Measurements from ENCODE around the gene SCAF4. TPM values are rescaled to one million over a fixed set of nuclear protein-coding genes. Genes with fewer than 3 reads are reported as not detected.

Gene SCAF4
- polyA plus RNA-seq, 1 of the 3 experiments (the other 2 are of a cell fraction): 8.5 TPM

DNA sequence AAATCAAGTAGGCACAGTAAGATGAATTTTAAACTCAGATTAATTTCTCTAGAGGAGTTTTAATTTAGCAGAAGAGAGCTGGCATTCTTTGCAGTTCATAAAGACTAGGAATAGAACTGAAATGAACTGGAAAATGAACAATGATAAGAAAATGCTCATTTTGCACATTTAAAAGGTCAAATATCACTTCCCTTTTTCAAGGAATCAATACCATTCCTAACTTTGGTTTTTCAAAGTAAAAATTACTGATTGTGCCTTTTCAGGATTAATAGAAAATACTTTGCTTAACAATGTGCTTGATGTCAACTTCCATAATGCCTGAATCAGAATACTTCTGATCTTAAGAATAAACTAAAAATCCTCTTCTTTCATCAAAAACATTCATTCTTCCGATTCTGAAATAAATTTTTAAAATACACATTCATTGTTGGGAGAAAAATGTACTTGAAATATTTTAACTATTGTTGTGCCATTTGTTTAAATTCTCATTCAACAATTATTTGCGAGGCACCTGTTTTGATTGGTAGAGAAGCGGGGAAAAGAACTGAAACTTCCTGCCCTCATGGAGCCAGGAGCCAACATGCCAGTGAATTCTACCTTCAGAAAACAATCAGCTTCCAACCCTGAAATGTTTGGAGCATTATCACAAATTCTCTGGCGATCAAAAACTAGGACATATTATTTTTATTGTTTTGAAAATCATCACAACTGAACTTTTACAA lies 2.1 kb downstream of the SCAF4 start:
- POLR2A ChIA-PET: interaction anchor here (0.6 kb wide), 1 partner anchor 63 kb away, joined by 3 read pairs; no protein-coding TSS in a partner anchor
- Histone ChIP-seq H3K27ac (ENCODE audit: low read depth in 2 of 2, low read length in 1 of 2) (no peak overlapping the region; a peak in 1 of 4 replicates), H3K9me3 (no peaks in the 10 kb centered on the region), H2AFZ (ENCODE audit: low read depth) (no peak overlapping the region), H3K9ac (peak overlapping the region; percentile 98; the same call in 1 of the 2 replicates), H3K79me2 (ENCODE audit: insufficient read depth) (peaks cover 69% of the 10 kb centered on the region), H4K20me1 (ENCODE audit: insufficient read depth) (peaks cover 61% of the 10 kb centered on the region), H3F3A (replicated peaks; ENCODE audit: insufficient read depth) (peaks cover 7% of the 10 kb centered on the region), H3K4me1 (ENCODE audit: control insufficient read depth in 1 of 2, insufficient read depth in 2 of 2, low read depth in 1 of 2, low read length in 1 of 2) (peaks cover 19 to 20% of the 10 kb centered on the region in 2 experiments; a peak in 3 of 4 replicates), H3K4me3 (ENCODE audit: low read depth in 2 of 2, low read length in 1 of 2) (peak overlapping the region; percentile 92 to 94), H3K27me3 (ENCODE audit: insufficient read depth) (no peaks in the 10 kb centered on the region), H3K4me2 (peak overlapping the region; percentile 94), H3K36me3 (replicated peaks in 1 of 2; ENCODE audit: control insufficient read depth in 1 of 2, insufficient read depth in 2 of 2, low read length in 1 of 2) (no peaks in the 10 kb centered on the region), H3K9me2 (no peaks in the 10 kb centered on the region)
- WGBS (ENCODE audit: low lambda C conversion rate): 67% methylated on average over 4 of the region's 4 CpGs
- no peak for DNase-seq
- CTCF ChIA-PET: interaction anchor here (0.9 to 1.4 kb wide), 2 partner anchors 41 to 71 kb away, joined by 3 read pairs; no protein-coding TSS in a partner anchor
- TF ChIP-seq SIN3A (IDR thresholded peaks at IDR 0.05; ENCODE audit: borderline replicate concordance, low read depth, low read length): no peak
- TF ChIP-seq FOXM1 (IDR thresholded peaks at IDR 0.05; ENCODE audit: low read depth): no peak
- TF ChIP-seq, protein P1, sequence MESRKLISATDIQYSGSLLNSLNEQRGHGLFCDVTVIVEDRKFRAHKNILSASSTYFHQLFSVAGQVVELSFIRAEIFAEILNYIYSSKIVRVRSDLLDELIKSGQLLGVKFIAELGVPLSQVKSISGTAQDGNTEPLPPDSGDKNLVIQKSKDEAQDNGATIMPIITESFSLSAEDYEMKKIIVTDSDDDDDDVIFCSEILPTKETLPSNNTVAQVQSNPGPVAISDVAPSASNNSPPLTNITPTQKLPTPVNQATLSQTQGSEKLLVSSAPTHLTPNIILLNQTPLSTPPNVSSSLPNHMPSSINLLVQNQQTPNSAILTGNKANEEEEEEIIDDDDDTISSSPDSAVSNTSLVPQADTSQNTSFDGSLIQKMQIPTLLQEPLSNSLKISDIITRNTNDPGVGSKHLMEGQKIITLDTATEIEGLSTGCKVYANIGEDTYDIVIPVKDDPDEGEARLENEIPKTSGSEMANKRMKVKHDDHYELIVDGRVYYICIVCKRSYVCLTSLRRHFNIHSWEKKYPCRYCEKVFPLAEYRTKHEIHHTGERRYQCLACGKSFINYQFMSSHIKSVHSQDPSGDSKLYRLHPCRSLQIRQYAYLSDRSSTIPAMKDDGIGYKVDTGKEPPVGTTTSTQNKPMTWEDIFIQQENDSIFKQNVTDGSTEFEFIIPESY (IDR thresholded peaks at IDR 0.05; ENCODE audit: borderline replicate concordance, low read depth): no peak
- TF ChIP-seq JUND (IDR thresholded peaks at IDR 0.05): no peak
- TF ChIP-seq MXI1 (IDR thresholded peaks at IDR 0.05; ENCODE audit: low read depth, low read length): no peak
- no peak for TF ChIP-seq EZH2phosphoT487 (IDR thresholded peaks at IDR 0.05; ENCODE audit: borderline replicate concordance, low read depth)

DNA sequence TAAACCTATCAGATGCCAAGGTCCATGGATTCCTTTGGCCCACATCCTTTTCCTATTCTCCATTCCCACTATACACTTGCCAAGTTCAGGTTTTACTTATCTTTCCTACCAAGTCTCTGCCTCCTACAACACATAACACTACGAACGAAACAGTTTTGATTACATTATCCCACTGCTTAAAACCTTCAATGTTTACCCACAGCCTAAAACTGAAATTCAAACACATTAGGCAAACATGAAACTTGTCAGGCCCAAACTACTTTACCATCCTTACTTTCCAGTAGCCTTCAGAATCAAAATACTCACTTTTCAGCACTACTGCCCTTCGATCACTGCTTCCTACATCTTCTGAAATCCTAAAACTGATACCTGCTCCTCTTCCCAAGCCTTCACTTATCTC lies 3.0 kb downstream of the SCAF4 start:
- DNase-seq: no peak
- ChIA-PET POLR2A (no interaction called here), CTCF (interaction anchor here (0.9 kb wide), 1 partner anchor 40 kb away, joined by 3 read pairs; no protein-coding TSS in a partner anchor)
- Histone ChIP-seq H3K4me1 (ENCODE audit: control insufficient read depth in 1 of 2, insufficient read depth in 2 of 2, low read depth in 1 of 2, low read length in 1 of 2) (peaks cover 19 to 20% of the 10 kb centered on the region in 2 experiments; a peak in 3 of 4 replicates), H3K79me2 (ENCODE audit: insufficient read depth) (peaks cover 78% of the 10 kb centered on the region), H3K27ac (ENCODE audit: low read depth in 2 of 2, low read length in 1 of 2) (no peak overlapping the region), H3F3A (replicated peaks; ENCODE audit: insufficient read depth) (peaks cover 7% of the 10 kb centered on the region), H3K9me2 (no peaks in the 10 kb centered on the region), H4K20me1 (ENCODE audit: insufficient read depth) (peaks cover 69% of the 10 kb centered on the region), H3K9ac (no peak overlapping the region), H3K4me3 (ENCODE audit: low read depth in 2 of 2, low read length in 1 of 2) (peak overlapping the region in 1 of 2 experiments; percentile 92; a peak in 2 of 4 replicates), H2AFZ (ENCODE audit: low read depth) (no peak overlapping the region), H3K27me3 (ENCODE audit: insufficient read depth) (no peaks in the 10 kb centered on the region), H3K4me2 (peak overlapping the region; percentile 94; the same call in 1 of the 2 replicates), H3K36me3 (replicated peaks in 1 of 2; ENCODE audit: control insufficient read depth in 1 of 2, insufficient read depth in 2 of 2, low read length in 1 of 2) (peaks cover 0 to 2% of the 10 kb centered on the region in 2 experiments), H3K9me3 (no peaks in the 10 kb centered on the region)
- TF ChIP-seq MEF2A (IDR thresholded peaks at IDR 0.05; ENCODE audit: borderline replicate concordance, low read depth): no peak
- TF ChIP-seq YY1 (IDR thresholded peaks at IDR 0.05; ENCODE audit: low read depth): no peak
- TF ChIP-seq NFIC (IDR thresholded peaks at IDR 0.05; ENCODE audit: borderline replicate concordance): no peak
- TF ChIP-seq NRF1 (IDR thresholded peaks at IDR 0.05; ENCODE audit: low read depth, low read length): no peak
- TF ChIP-seq RXRA (IDR thresholded peaks at IDR 0.05; ENCODE audit: borderline replicate concordance, low read depth): no peak
- TF ChIP-seq, protein P1 (IDR thresholded peaks at IDR 0.05; ENCODE audit: borderline replicate concordance, low read depth): no peak
- WGBS (ENCODE audit: low lambda C conversion rate): 97% methylated on average over 3 of the region's 3 CpGs

All from SK-N-SH (cell line).